ENCODE measurements around the gene CFAP92. TPM values are rescaled to one million over a fixed set of nuclear protein-coding genes. Genes with fewer than 3 reads are reported as not detected.

Gene CFAP92
- total RNA-seq, 1 experiment from 2014 or later = 0.33 TPM

DNA sequence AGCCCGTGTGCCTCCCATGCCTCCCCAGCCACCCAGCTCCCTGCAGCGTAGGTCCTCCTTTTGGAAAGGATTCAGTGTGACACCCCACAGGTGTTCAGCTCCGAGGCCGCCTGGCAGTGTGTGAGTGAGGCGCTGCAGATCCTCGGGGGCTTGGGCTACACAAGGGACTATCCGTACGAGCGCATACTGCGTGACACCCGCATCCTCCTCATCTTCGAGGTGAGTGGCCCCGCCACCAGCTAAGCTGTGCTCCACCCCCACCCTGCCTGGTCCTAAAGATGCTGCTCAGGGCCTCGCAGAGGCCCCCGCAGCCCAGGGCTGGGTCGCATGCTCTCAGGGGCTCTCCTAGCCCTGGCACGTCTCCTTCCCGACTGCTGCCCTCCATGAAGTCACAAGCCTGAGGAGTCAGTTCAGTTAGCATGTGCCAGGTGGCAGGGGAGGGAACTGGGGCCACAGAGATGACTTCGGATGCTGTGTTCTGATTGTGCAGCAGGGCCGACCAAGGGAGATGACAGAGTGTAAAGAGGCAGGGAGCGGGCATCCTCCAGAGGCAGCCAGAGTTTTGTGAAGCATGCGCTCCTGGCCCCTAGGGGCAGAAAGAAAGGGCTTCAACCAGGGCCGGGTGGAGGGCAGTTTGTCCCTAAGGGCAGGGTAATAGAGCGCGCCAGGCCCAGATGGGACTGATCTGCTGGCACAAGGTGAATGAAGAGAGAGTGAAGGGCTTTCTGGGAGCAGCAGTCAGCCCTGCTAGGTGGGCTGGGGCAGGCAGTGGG, 87.7 kb downstream of the CFAP92 start:
- Histone ChIP-seq H3K9me2 (replicated peaks; ENCODE audit: low read length) (no peaks in the 10 kb centered on the region), H3K4me2 (ENCODE audit: low read length) (no peak overlapping the region), H3K9ac (ENCODE audit: low read length) (no peak overlapping the region), H3F3A (ENCODE audit: low read length, unreplicated experiment) (no peaks in the 10 kb centered on the region), H3K79me2 (ENCODE audit: low read length) (no peaks in the 10 kb centered on the region), H3K36me3 (ENCODE audit: low read depth, low read length) (peaks cover 18% of the 10 kb centered on the region), H4K20me1 (ENCODE audit: low read length) (no peaks in the 10 kb centered on the region), H3K9me3 (ENCODE audit: low read length) (no peaks in the 10 kb centered on the region), H2AFZ (ENCODE audit: low read length) (no peak overlapping the region), H3K27ac (ENCODE audit: low read length) (no peak overlapping the region), H3K4me3 (ENCODE audit: low read length) (no peak overlapping the region), H3K27me3 (ENCODE audit: low read length) (no peaks in the 10 kb centered on the region), H3K4me1 (ENCODE audit: insufficient read depth, low read length) (no peaks in the 10 kb centered on the region)
- TF ChIP-seq EZH2 (IDR thresholded peaks at IDR 0.05; ENCODE audit: low read length, unreplicated experiment) = no peak
- ChIA-PET CTCF (no interaction called here), POLR2A (ENCODE audit: unreplicated experiment) (no interaction called here)
- DNase-seq (no peak), ATAC-seq (no peak)
- intact Hi-C loops (cut with micrococcal nuclease) = no loop called here
- no TSS peak for BruUV-seq (replicated peaks)

DNA sequence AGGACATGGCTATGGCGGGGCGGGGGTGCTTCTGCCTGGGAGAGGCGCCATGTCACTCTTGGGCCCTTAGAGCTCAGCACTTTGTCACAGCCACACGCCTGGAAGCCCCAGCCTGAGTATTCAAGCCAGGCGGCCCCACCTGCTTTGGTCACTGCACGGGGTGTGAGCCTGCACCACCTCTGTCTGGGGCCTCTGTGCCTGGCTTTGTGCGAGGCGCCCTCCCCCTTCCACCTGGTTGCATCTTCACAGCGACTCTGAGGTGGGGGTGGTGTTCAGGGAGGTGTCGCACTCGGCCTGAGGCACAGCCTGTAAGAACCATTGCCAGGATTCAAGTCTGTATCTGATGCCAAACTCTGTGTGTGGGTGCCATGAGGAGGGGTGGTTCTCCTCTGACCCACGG, 90.4 kb downstream of the CFAP92 start:
- TF ChIP-seq EZH2phosphoT487 (IDR thresholded peaks at IDR 0.05; ENCODE audit: borderline replicate concordance, low read length) (no peak), CTCF (conservative IDR thresholded peaks at IDR 0.05; ENCODE audit: low read depth, low read length) (no peak), EZH2 (IDR thresholded peaks at IDR 0.05; ENCODE audit: low read length, unreplicated experiment) (no peak)
- Histone ChIP-seq H2AFZ (ENCODE audit: low read length) (no peak overlapping the region), H3K9me2 (replicated peaks; ENCODE audit: low read length) (no peaks in the 10 kb centered on the region), H3K27ac (ENCODE audit: low read length) (no peak overlapping the region), H3K4me3 (ENCODE audit: low read length) (no peak overlapping the region), H3K27me3 (ENCODE audit: low read length) (no peaks in the 10 kb centered on the region), H3K9me3 (ENCODE audit: low read length) (no peaks in the 10 kb centered on the region), H3K4me2 (ENCODE audit: low read length) (no peak overlapping the region), H3K36me3 (ENCODE audit: low read depth, low read length) (peaks cover 18% of the 10 kb centered on the region), H3F3A (ENCODE audit: low read length, unreplicated experiment) (no peaks in the 10 kb centered on the region), H3K9ac (ENCODE audit: low read length) (no peak overlapping the region), H3K4me1 (ENCODE audit: insufficient read depth, low read length) (no peaks in the 10 kb centered on the region), H3K79me2 (ENCODE audit: low read length) (no peaks in the 10 kb centered on the region), H4K20me1 (ENCODE audit: low read length) (no peaks in the 10 kb centered on the region)
- BruUV-seq (replicated peaks) = no TSS peak
- POLR2A ChIA-PET (ENCODE audit: unreplicated experiment) = no interaction called here
- ATAC-seq (no peak), DNase-seq (no peak)
- intact Hi-C loops (cut with micrococcal nuclease) = no loop called here
- CTCF ChIA-PET = no interaction called here

DNA sequence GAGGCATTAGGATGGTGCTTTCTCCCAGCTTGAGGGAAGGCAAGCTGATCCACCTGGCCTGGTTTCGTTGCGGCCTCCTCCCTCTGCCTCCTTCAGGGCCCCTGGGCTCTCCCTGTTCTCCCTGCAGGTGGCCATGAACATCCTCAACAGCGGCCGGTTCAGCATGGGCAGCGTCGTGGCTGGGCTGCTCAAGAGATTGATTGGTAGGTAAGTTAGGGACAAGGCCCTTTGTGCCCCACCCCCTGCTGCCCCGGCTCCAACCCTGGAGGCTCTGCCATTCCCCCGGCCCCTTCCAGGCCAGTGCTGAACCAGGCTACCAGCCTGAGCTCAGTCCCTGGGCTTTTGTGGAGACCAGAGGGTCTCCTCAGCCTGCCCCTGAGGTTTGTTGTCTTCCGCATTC, 91.5 kb downstream of the CFAP92 start:
- Histone ChIP-seq H3K9me2 (replicated peaks; ENCODE audit: low read length) (no peaks in the 10 kb centered on the region), H2AFZ (ENCODE audit: low read length) (no peak overlapping the region), H3K79me2 (ENCODE audit: low read length) (no peaks in the 10 kb centered on the region), H3K27ac (ENCODE audit: low read length) (no peak overlapping the region), H3F3A (ENCODE audit: low read length, unreplicated experiment) (no peaks in the 10 kb centered on the region), H3K9ac (ENCODE audit: low read length) (no peak overlapping the region), H3K36me3 (ENCODE audit: low read depth, low read length) (peaks cover 18% of the 10 kb centered on the region), H3K4me2 (ENCODE audit: low read length) (no peak overlapping the region), H3K9me3 (ENCODE audit: low read length) (no peaks in the 10 kb centered on the region), H3K27me3 (ENCODE audit: low read length) (no peaks in the 10 kb centered on the region), H4K20me1 (ENCODE audit: low read length) (no peaks in the 10 kb centered on the region), H3K4me3 (ENCODE audit: low read length) (no peak overlapping the region), H3K4me1 (ENCODE audit: insufficient read depth, low read length) (no peaks in the 10 kb centered on the region)
- ChIA-PET POLR2A (ENCODE audit: unreplicated experiment) (no interaction called here), CTCF (no interaction called here)
- BruUV-seq (replicated peaks) = no TSS peak
- TF ChIP-seq EZH2 (IDR thresholded peaks at IDR 0.05; ENCODE audit: low read length, unreplicated experiment) (no peak), CTCF (conservative IDR thresholded peaks at IDR 0.05; ENCODE audit: low read depth, low read length) (no peak)
- ATAC-seq (no peak), DNase-seq (no peak)
- intact Hi-C loops (cut with micrococcal nuclease) = no loop called here
